Vagina (tissue), 2 donors: ENCODE measurements around the gene SFT2D3.

Source experiments
- CTCF ChIP-seq, 3 experiments: fragments of 450-650 bp in 2 of 3; fragments of 200-600 bp in 1 of 3; sonication (generic) in 1 of 3; IDR thresholded peaks; one replicate each; pipeline ENCODE4 v1.5.1; 2017 to 2019; ENCODE audit warnings: antibody characterized with exemption in 3 of 3, mild to moderate bottlenecking in 2 of 3, moderate library complexity in 2 of 3
- POLR2A ChIP-seq, 2 donors: fragments of 450-650 bp; IDR thresholded peaks; one replicate each; pipeline ENCODE4 v1.6.1; 2017; ENCODE audit warnings: antibody characterized with exemption in 2 of 2, mild to moderate bottlenecking in 2 of 2, moderate library complexity in 2 of 2

DNA sequence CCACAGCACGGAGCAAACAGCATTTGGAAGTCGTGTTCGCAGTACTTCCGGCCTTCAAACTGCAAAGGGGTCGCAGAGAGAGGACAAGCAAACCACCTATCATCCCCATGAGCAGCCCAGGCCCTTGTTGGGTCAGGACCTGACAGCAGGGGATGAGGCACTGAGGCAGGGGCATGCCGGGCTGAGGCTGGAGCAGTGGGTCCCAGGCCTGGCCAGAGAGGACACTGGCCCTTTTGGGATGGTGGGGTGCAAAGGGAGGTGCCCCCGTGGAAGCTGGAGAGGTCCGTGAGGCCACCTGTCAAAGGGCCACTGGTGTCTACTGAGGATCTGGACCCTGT, 46.5 kb upstream of the SFT2D3 start:
- no peak for TF ChIP-seq POLR2A (IDR thresholded peaks at IDR 0.05)
- no peak for TF ChIP-seq CTCF (IDR thresholded peaks at IDR 0.05)
